Suppressor macrophage treated with lipopolysaccharide for 4 hours (primary cell): ENCODE measurements around the gene SGTA.

Experiments used
- DNase-seq: peaks from one replicate; pipeline ENCODE4 v3.0.0-alpha.2; 2020

Gene SGTA

DNA sequence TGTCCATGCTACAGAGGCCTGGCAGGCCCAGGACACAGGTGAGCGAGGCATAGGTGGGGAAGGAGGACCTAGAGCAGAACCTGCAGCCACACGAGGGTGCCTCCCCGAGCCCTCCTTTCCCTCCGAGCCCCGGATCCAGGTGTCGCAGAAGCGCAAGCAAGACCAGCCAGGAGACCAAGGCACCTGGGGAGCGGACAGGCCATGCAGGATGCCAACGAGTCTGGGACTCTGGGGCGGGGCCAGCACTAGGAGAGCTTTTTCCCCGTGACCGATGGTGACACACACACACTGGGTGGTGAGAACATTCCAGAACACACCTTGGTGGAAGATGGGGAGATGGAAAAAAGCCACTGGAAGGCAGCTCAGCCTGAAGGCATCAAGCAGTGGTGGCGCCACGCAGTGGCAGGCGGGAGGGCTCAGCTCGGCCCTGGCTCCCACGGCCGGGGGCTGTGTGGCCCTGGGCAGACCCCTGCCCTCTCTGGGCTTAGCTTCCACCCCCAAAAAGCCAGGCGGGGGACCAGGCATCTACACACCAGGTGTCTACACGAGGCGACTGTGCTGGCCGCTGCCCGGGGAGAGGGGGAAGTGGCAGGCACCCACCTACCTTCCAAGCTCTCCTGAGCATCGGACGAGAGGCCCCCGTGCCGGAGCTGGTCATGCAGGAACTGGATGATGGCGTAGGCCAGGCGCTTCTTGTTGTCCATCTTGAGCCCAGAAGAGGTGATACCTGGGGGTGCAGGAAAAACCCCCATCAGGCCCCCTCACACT is 14.5 kb downstream of the SGTA start:
- DNase-seq: no peak

DNA sequence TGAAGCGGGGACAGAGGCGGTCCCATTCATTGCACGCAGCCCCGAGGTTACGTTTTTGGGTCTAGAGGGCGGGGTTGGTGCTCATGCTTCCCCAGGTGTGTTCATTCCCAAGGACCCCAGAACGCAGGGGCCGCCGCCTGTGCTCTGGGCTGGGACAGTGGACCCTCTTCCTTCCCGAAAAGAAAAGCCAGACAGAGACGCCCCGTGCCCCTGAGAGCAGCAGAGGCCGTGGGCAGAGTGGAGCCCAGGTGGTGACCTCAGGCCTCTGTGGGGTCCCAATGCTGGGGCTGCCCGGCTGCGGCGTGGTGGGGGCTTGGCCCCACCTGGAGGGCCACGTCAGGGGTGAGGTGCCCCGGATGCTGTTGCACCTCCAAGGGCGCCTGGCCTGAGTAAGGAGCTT is 15.4 kb downstream of the SGTA start:
- no peak for DNase-seq

DNA sequence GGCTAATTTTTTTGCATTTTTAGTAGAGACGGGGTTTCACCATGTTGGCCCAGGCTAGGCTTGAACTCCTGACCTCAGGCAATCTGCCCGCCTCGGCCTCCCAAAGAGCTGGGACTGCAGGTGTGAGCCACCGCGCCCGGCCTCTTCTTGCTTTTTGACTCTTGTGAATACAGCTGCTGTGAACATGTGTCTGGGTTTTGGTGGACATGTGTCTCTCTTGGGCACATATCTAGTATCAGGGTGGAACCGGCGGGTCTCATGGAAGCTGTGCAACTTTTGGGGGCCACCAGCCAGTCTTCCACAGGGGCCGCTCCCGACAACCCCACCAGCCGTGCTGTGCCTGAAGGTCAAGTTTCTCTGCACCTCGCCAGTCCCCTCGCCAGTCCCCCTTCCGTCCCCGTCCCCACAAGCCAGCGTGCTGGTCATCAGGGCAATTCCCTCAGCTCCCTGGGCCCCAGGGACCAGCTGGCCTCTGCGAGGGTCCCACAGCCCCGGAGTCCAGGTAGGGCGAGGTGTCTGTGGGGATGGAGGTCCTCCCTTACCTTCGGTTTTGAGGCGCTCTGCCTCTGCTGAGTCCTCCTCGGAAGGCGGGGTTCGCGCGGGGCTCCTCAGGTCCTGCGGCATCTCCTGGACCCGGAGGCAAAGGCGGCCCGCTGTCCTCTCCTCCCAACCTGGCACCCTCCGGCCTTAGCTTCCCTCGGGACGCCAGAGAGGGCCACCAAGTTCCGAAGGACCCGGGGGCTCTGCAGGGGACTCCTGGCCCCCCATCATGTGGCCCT is 16.3 kb downstream of the SGTA start:
- DNase-seq: no peak

DNA sequence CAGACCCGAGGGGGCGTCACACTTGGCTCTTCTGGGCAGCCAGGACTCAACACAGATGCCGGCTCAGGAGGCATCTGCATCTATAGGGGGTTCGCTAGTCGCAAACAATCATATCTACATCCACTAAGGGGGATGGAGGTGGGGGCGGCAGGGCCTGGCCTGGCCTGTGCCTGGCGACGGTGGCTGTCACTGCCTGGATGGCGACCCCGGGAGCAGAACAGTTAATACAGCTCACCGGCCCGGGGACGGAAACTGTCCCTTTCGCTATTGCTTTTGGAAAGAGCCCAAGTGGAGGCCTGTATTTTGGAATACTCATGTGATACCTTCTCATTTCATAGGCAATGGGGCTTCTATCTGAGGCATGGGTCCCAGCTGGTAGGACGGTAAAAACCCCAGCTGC is 17.7 kb downstream of the SGTA start:
- DNase-seq: no peak

DNA sequence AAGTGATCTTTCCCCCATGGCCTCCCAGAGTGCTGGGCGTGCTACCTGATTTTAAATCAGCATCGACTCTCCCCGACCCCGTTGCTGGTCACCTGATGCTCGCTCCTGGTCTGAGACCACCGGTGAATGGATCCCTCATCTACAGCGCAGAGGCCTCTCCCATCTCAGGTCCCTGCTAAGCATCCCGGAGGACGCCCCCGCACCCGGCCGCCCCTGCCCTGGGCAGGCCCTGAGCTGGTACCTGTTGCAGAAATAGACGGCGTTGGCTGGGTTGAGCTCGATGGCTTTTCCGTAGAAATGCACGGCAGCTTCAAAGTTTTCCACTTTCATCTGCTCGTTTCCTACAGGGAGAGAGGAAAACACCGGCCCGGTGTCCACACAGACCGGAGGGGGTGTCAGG is 18.1 kb downstream of the SGTA start:
- DNase-seq: no peak

DNA sequence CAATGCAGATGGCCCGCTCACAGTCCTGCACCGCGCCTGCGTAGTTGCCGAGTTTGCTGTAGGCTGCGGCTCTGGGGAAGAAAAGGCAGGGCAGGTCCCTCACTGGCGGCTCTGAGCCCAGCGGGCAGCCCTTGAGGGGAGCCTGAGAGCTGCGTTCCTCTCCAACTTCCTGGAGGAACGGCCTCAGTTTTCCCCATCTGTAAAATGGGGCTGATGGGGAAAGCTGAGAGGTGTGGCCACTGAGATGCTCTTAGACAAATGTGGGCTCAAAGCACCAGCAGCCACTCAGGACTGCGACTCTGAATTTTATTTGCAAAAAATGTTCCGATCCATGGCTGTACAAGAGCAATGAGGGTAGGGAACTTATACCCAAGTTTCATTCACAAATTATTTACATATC is 19.4 kb downstream of the SGTA start:
- DNase-seq: no peak

DNA sequence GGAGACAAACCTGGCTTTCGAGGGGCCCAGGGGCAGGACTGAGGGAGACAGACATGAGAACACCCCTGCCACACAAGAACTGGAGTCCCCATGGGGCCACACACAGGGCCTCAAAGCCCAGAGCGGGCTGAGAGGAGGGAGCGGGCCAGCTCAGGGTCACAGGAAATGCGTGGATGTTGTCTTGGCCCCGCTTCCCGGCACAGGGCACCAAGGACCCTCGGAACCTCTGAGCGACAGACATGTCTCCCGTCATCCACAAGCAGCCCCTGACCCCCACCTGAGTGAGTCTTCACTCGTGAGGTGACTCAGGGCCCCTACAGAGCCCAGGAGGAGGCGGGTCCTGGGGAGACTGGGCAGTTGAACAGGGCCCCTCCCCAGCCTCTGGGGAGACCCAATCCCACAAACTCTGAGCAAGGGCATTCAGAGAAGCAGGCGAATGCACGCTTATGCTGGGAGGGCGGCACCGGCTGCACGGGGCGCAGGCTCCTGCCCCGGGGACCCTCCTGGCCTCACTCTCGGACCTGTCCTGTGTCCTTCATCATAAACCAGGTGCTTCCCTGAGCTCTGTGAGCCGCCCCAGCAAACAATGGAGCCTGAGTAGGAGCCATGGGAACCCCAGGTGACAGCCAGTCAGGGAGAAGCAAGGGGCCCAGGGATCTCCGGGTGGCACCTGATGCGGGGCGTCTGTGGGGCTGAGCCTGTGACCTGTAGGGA is 20.1 kb downstream of the SGTA start:
- DNase-seq: no peak

DNA sequence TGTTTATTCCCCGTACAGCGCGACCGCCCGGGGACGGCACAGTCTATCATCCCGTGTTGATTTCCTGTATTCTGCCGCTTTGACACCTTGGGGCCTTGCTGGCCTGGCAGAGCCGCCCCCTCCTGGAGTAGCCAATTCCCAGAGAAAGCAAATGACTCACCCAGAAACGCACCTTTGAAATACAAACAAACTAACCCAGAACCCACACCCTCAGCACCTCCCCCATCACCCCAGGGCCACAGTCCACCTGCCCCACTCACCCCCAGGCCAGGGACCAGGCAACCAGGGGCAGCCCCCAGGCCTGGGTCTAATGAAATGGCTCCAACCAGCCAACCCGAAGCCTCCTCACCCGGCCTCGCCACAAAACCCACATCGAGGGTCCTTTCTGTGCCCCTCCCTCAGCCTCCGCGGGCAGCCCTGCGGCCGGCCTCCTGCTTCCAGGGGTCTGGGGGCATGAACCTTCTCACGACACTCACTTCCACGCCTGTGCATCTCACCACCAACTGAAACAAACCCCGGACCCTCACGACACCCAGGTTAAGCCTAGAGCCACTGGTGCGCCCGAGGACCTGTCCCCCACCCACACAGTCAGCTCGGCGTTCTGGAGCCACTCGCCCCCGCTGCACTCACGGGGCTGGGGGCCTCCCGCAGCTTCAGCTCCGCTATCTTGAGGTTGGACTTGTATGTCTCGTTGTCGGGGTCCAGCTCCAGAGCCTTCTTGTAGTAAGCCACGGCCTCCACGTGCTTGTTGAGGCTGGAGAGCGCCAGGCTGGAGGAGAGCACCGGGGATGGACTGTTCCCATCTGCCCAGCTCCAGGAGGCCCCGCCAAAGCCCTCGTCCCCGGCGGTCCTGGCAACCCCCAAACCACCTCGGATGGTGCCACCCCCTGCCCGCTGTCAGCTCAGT is 20.9 kb downstream of the SGTA start:
- DNase-seq: no peak

DNA sequence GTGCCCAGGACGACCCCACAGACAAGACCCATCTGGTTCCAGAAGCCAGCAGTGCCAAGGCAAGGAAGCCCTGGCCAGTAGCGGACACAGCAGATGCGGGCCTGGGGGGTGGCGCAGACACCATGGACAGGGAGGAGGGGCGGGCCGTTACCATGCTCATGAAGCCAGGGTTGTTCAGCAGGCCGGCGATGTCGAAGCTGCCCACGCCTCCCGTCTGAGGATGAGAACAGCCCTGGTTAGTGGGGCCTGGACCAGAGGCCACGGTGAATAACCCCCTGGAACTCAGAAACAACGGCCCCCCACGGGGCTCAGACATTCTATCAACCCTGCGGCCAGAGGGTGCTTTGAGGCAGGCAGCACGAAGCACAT is 21.8 kb downstream of the SGTA start:
- no peak for DNase-seq

DNA sequence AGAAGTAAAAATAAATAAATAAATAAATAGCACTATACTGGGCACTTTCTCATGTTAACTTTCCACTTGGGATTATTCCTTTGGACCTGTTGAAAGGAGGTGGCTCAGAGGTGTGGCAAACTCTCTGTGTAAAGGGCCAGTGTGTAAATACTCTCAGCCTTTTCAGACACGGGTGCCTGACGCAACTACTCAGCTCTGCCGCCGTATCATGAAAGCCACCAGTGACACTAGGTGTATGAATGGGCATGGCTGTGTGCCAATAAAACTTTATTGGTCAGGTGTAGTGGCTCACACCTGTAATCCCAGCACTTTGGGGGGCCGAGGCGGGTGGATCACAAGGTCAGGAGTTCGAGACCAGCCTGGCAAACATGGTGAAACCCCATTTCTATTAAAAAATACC is 23.1 kb downstream of the SGTA start:
- no peak for DNase-seq

DNA sequence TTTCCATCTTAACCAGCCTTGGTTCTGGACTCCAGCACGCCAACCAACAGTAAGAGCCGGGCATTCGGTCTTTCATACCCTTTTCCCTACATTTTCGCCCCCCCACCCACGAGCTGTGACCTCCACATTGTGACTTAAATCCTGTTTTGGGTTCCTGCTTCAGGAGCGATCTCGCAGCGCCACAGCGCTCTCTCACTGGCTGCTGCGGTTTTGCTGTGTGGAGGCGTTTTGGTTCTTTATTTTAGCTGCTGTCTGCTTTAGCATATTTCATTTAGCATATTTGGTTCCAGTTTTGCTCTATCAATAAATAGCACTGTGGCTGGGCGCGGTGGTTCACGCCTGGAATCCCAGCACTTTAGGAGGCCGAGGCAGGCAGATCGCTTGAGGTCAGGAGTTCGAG is 23.7 kb downstream of the SGTA start:
- DNase-seq: no peak

DNA sequence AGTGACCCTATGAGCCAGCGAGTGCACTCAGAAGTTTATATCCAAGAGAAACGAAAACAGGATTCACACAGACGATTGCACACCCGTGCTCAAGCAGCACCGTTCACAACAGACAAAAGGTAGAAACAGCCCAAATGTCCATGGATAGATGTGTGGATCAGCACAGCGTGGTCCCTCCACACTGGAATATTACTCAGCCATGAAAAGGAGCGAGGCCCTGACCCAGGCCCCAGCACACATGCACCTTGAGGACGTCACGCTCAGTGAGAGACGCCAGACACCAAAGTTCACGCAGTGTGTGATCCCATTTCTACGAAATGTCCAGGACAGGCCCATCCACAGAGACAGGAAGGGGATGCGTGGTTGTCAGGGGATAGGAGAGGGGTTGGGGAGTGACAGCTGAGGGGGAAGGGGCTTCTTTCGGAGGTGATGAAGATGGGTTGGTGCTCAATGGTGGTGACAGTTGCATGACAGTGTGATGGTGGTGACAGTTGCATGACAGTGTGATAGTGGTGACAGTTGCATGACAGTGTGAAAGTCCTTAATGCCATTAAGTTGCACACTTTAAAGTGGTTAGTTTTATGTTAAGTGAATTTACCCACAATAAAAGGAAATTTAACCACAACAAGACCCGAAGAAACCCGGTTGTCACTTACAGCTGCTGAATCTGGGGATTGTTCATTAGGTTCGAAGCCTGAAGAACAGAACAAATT is 24.3 kb downstream of the SGTA start:
- DNase-seq: no peak

DNA sequence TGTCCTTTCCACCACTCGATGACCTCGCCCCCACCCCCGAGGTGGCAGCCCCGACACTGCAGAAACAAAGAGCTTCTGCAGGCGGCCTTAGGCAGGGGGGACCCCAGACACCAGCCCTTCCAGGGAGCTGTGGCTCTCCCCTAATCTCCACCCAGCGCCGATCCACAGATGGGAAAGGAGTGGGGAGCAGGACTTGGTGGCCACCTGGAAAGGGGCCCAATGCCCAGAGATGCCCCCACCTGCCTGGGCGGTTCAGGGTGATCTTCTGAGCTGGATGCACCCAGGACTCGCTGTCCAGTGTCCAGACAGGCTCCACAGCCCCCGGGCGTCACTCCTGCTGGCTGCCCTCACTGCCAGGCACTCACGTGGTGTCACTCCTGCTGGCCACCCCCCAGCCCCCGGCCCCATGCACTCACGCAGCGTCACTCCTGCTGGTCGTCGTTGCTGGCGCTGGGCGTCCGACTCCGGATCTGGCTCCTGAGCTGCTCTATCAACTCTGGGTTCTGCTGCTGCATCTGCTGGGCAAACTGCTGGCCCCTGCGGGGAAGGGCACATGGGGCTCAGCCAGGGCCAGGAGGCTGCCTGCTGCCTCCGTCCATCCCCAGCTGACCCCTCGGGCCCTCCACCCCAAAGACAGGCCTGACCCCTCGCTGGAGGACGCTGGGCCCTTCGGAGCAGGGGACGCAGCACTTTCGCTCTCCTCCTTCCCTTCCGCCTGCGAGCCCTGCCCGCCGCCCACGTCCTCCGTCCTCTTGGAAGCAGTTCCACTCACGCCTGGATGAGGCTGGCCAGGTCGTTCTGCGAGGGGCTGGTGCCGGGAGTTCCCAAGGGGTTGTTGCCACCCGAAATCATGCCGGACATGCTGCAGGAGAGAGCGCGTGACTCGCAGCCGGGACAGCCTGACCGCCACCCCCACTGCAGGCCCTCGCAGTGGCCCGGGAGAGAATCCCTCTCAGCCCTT is 25.9 kb downstream of the SGTA start:
- no peak for DNase-seq

DNA sequence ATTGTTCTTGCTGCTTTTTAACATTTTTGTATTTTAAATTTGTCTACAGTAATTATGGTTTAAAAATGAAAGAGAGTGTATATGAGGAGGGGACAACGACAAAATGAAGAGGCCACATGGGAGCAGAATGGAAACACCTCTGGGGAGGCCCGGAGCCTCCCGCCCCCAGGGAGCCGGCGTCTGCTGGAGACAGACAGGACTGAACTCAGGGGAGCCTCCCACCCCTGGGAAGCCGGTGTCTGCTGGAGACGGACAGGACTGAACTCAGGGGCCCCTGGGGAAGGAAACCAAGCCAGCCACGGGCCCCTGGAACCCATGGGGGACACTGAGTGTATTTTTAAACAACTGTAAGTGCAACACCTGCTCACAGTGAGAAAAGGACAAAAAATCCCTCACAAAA is 26.6 kb downstream of the SGTA start:
- DNase-seq: no peak

DNA sequence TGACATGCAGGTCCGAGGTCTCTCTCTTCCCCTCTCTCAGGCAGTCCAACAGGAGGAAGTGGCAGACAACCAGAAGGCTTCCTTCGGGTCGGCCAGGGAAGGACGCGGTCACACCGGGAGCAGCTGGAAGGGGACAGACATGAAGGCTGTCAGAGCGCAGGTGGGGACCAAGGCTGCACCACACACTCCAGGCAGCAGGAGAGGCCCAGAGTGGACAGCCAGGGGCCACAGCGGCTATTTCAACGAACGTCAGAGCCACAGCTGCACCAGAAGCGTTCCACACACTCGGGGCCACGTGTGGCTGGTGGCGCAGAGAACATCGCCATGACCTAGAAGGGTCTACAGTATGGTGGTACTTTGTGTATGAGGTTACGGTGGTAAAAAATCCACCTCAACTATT is 27.3 kb downstream of the SGTA start:
- DNase-seq: no peak

DNA sequence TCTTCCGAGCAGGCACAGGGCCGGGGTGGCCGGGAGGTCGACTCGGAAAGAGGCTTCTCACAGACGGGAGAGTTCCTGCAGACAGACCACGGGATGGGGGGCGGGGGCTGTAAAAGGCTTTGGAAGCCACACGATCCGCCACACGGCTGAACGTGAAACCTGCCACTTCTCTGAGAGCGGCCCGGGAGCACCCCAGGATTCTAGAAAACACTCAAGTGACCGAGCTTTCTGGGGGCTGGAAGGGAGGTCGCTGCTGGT is 27.7 kb downstream of the SGTA start:
- no peak for DNase-seq

DNA sequence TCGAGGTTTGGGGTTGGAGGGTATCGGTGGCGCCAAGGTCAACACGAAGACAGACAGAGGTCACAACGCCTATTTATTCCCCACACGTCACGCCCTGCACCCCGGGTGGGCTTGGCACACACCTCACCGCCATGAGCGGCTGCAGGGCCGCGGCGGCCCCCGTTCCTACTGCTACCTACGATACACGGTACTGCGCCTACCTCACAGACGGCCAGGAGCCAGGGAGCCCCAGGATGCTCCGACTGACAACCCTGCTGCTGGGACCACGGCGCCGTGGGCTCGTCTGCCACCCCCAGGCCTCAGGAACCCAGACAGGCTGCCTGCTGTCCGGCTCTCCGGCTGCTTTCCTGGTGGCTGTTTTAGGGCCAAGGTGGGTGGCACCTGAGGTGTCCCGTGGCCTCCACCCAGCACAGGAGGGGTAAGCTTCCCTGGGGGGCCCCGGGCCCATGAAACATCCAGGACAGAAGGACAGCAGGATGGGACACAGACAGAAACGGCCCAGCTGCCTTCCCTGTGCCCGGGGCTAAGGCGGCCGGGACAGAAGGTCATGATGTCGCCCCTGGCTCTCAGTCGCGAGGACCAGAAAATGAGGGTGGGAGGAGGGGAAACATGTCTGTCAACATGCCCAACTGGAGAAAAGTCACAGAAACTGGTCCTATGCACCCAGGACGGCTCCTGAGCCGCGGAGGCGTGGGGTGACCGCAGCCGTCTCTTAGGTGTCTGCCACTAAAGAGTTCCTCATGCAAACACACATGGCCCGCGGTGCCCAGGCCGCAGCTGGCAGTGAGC is 28.2 kb downstream of the SGTA start:
- DNase-seq: no peak

DNA sequence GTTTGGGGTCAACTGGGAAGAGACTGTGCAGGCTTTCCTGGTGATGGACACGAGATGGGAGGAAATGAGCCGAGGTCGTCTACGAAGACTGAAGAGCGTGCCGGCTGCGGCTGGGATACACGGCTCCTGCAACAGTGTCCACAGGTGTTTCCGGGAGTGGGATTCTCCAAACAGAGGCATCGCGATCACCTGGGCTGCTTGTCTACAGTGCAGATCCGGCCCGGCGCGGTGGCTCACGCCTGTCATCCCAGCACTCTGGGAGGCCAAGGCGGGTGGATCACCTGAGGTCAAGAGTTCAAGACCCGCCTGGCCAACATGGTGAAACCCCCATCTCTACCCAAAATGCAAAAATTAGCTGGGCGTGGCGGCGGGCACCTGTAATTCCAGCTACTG is 31.6 kb downstream of the SGTA start:
- DNase-seq: no peak

DNA sequence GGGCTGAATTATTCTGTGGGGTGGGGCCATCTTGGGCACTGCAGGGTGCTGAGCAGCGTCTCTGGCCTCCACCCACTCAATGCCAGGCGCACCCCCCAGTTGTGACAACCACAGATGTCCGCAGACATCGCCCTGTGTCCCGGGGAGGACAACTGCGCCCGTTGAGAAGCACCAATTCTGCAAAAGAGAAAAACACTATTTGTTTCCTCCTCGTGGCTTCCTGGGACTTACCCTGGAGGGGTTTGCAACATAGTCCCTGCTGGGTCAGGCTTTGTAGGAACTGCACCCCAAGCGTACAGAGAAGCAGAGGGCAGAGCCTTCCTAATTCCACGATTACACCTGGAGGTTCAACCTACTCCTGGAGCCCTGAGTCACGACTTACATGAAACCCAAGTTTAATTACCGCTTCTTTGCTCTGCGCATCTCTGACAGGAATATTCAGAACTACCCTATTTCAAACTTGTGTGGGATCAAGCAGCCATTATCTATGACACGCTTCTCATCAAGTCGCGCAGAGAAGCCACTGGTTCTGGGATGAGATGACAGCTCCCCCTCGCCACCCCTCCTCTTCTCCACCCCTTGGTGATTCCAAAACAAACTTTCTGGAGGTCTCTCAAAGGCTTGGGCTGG is 32.1 kb downstream of the SGTA start:
- peak; percentile 18 for DNase-seq

DNA sequence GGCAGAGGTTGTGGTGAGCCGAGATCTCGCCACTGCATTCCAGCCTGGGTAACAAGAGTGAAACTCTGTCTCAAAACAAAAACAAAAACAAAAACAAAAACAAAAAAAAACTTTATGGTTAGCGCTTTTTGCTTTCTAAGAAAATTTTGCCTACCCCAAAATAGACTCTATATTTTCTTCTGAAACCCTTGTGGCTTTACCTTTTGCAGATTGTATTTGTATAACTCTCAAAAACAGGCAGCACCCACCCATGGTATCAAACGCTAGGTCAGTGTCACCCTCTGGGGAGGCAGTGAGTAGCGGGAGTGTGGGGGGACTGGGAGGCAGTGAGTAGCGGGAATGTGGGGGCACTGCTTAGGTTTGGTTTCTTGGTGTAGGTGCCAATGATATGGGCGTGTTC is 35.7 kb downstream of the SGTA start:
- DNase-seq: no peak
